Measurements from ENCODE around the gene ATXN7L3.

- TF ChIP-seq MYC (IDR thresholded peaks at IDR 0.05; ENCODE audit: borderline replicate concordance, low read length), result peak; percentile 80; the same call in 1 of the 2 replicates
- no peak for TF ChIP-seq RFX5 (IDR thresholded peaks at IDR 0.05)
- TF ChIP-seq KDM1A (IDR thresholded peaks at IDR 0.05; ENCODE audit: low read depth), result no peak
- no peak for TF ChIP-seq ZC3H11A (IDR thresholded peaks at IDR 0.05)
- peak; percentile 99 for TF ChIP-seq CTCF (IDR thresholded peaks at IDR 0.05)
- no peak for TF ChIP-seq POLR2A (IDR thresholded peaks at IDR 0.05; ENCODE audit: low read length)
- no peak for TF ChIP-seq PHF8 (IDR thresholded peaks at IDR 0.05; ENCODE audit: borderline replicate concordance, low read depth)
Measured at GRCh38 chr17:44210342-44211192, 10.9 kb upstream of the ATXN7L3 start.
